Cardiac septum (tissue), 1 donor: ENCODE results near the gene TMEM117. TPM values are rescaled to one million over a fixed set of nuclear protein-coding genes. Genes with fewer than 3 reads are reported as not detected.

ENCODE experiments used
- DNase-seq: peaks from one replicate; pipeline ENCODE4 v3.0.0-alpha.2; 2020; ENCODE audit warnings: low spot score
- intact Hi-C: fragments of 100-400 bp; cut with DNase I; formaldehyde crosslinking; loops from one replicate; pipeline ENCODE4 v1.14.0; 2022
- total RNA-seq: library from RNA; stranded (reverse); fragmentation: NEBNext Ultra II Directional; extraction: Animal tissue kit (Norgen Biotek cat#: 25700); gene quantifications from one replicate; pipeline ENCODE4 v1.2.1, GENCODE V29; 2021
- donor health status: DM: no; HTN: no; CAD: no.

TMEM117 gene
- total RNA-seq, 1 donor from 2014 or later: 7.5 TPM

DNA sequence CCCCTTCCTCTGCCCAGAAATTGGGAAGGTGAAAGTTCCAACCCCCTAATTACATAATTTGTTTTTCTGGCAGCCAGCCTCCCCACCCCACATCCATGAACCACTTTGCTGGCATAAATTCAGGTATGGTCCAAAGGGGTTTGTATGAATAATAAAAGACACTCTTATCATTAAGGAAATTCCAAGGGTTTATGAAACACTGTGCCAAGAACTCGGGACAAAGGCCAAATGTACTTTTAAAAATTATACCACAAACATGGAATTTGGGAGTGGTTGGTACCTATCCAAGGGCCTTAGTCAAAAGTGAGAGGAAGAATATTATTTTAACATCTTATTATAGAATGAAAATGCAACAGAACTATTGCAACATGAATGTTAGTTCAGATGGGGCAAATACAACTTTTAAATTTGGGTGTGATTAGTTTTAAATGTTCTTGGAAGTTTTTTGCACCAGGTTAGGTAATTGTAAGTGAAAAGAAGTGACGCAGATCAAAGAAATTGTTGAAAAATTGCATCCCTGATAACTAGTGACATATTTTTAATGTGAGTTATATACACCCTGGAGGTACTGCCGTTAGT is 217.8 kb downstream of the TMEM117 start:
- intact Hi-C loops: no loop called here
- no peak for DNase-seq

DNA sequence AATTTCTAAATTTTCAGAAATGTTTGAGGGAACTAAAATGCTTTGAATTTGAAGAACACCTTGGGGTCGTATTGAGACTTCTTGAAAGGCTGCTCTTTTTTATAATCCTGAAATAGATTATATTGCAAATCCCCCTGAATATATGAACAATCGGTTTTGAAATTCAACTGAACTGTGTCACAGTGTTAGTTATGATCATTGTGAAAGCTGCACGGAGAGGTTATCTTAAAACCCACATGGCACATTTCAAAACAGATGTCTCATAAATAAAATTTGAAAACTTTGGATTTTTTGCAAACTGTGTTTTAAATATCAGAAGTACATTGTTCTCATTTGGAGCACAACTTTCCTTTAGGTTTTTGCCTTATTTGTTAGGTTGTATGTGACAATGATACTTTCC is 218.4 kb downstream of the TMEM117 start:
- no peak for DNase-seq
- intact Hi-C loops: no loop called here

DNA sequence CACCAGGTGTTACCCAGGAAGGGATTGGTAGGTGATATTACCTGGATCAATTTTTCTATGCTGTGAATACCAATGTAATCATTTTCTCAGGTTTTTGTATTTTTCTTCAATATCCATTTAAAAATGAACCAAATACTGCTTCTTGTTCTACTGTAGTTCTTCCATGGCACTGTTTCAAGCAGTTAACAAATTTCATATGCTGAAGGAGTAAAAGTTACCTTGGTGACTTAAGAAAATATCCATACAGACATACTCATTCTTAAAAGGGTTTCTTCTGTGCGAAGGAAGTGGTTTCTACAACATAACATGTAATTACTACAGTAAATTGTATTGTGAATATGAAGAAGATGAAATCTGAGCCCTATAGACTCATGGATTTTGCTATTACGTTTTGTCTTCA is 222.5 kb downstream of the TMEM117 start:
- intact Hi-C loops: no loop called here
- DNase-seq: no peak

DNA sequence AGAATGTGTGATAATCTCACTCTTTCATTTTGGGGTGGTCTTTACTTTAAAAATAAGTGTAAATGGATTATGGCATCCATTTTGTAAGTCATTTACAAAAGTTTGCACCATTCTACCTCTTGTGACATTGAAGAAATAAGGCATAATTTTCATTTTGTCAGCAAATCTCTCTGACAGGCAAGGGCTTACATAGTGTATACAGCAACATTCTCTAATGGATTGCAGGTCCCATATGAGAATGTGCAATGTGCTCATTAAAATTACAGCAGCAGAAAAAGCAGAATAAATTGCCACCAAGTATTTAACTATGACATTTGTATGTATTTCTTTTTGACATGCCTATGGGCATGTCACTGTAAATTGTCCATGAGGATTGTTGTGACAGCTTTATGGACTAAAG is 223.6 kb downstream of the TMEM117 start:
- intact Hi-C loops: no loop called here
- no peak for DNase-seq

DNA sequence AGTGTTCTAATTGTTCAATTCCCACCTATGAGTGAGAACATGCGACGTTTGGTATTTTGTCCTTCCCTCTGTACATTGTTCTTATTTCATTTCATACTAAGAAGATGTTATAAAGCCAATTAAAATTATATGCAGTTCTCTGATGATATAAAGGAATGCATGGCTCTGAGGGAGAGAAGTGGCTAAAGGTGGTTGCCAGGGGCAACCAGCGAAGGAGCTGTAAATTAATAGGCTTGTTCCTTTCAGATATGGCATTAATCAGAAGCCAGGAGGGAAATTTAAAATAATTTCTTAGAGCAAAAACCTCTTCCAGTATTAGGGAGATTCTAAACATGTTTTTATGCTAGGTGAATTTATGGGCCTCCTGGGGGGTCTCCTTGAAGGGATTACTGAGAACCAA is 227.8 kb downstream of the TMEM117 start:
- intact Hi-C loops: no loop called here
- no peak for DNase-seq

DNA sequence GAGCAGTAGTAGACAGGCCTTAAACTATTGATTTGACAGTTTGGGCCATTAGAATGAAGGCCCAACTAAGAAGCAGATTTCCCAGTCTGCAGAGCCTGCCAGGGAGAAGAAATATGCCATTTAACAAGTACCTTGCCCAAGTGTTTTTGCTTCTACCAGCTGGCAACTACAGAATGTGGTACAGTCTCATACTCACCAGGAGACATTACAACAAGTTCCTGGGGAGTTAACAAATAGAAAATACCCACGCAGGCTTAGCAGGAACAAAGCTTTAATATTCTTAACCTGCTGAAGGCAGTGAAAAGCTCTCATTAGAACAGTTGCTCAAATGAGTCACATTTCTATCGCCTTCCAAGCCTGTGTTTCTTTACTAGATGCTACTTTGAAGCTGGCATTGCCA is 241.0 kb downstream of the TMEM117 start:
- intact Hi-C loops: no loop called here
- DNase-seq: no peak

DNA sequence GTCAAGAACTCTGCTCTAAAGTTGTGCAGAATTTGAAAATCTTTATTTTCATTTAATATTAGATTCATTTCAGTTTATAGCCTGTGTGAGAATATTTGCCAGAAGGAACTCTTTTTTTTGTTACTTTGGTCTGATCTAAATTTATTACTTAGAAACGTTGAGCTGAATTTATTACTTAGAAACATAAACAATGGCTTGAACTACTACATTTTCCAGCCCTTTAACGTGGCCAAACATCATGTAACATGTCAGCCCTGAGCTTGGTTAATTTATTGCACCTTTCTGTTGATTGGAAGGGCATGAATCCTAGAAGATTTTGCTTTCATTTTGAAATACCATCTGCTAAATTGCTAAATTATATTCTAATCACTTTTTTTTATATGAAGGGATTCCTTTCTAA is 241.4 kb downstream of the TMEM117 start:
- intact Hi-C loops: no loop called here
- DNase-seq: no peak

DNA sequence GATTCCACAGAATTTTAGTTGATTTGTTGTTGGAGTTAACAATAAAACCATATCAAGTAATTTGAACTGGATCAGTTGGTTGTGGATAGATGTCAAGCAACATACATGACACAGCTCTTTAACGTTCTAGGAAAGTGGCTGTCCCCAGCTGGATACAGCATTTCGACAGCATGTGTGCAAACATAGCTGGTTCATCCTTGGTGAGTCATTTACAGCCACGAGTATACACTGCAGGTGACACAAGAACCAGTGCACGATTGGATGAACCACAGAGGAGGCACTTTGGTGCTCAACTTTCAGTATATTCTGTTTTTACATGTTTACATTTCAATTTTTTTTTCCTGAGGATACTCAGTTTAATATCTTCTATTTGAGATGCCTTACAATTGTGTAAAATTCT is 242.4 kb downstream of the TMEM117 start:
- intact Hi-C loops: no loop called here
- DNase-seq: no peak

DNA sequence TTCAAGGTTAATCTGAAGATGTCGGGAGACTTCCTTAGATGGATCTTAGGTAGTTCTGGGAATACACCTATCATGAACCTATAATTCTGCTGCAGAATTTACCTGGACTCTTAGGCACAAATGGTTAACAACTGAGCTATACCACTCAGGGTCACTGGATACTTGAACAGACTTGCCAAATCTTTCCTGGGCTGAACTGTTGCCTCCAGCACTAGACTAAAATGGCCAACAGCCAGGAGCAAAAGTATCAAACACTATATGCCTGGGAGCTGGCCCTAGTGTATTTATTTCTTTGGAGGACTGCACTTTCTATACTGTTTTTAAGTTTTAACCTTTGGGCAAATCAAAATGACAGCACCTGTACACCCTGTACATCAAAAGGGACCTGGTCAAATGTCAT is 252.8 kb downstream of the TMEM117 start:
- intact Hi-C loops: no loop called here
- DNase-seq: no peak

DNA sequence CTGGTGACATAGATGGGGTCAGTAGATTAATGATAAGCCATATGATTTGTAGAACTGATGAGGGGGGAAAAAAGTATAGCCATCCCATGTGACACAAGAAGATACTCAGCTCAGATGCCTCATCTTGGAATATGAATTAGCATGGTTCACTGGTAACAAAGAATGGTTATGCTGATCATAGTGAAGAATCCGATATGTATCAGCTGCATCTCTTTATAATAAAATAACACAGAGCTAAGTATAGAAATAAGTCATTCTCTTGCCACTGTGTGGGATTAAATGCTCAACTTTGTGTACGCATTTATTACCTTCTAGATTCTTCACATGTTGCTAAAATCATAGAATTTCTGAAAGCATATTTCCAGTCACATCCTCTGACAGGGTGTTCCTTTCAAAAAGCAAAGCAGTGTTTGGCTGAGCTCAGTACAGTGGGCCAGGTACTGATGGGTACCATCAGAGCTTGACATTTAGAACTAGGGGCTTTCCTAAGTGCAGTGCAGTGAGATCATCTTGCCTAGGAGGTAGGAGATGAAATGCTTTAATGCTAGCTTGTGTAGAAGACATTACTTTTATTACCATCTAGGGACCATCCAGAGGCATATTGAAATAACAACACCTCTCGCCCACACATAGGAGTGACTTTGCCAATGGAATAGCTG is 256.2 kb downstream of the TMEM117 start:
- DNase-seq: no peak
- intact Hi-C loops: no loop called here

DNA sequence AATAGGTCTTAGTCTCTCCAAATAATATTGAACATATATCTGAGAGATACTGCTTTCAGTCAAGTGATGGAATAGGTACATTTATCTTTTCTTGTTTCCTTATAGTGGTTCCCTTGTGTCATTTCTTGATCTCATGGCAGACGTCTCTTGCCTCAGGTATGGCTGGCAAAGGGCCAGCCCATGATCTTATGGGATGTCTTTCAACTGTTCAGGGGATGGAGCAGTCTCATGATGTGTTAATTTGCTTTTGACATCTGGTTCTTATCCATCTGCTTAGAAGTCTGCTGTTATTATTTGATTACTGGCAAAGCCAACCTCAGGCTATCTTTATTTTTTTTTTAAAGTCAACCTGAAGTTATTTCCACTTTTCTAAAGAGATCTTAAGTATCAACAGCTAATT is 262.9 kb downstream of the TMEM117 start:
- no peak for DNase-seq

DNA sequence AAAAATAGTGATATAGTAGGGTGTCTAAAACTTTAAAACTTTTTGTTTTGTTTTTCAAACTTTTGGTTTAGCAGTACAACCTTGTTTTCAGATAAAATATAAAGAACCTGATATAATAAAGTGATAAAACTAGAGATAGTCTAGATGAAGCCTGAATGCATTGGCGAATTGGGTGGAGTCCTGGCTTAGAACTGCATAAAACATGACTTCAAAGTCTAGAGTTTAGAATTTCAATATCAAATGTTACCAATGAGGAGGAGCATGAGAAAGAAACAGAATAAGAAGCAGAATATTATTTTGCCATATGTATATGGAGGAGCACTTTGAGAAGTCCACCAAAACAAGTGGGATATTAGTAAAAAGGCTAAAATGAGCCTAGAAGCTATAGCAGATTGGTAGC is 263.6 kb downstream of the TMEM117 start:
- intact Hi-C loops: no loop called here

More for the DNA sequence above, 262.9 kb downstream of the TMEM117 start:
- intact Hi-C loops: no loop called here

DNA sequence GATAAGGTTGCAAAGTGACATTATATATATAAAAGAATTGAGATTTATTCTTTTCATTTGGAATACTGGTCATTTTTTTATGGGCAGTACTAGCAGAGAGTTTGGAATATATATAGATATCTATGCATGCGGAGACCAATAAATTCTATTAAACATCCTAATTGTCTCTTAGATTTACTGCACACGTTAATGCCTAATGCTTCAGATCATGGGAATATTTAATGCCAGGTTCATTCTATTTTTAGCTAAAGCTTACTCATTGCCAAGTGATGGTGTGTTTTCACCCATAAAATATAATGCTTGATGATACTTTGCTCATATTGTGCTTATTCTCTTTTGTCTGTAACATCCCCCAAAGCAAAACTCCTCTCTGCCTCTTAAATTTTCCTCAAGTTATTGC is 264.4 kb downstream of the TMEM117 start:
- intact Hi-C loops: no loop called here

More for the DNA sequence above, 263.6 kb downstream of the TMEM117 start:
- DNase-seq: no peak

DNA sequence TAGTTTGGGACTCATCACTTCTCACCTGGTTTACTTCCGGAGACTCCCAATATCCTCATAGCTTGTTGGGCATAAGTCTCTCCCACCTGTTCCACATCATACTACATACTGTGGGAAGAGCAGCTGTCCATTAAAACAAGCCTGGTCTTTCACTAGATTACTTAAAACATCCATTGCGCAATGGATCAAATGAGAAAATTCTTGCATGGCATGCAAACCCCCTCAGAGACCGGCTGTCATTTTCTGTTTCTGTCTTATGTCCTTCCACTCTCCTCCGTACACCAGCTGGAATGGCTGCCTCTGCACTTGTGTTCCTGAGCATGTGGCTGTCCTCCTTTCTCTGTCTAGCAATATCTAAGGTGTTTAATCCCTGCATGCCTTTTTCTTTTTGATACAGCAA is 265.6 kb downstream of the TMEM117 start:
- DNase-seq: no peak

More for the DNA sequence above, 264.4 kb downstream of the TMEM117 start:
- no peak for DNase-seq

DNA sequence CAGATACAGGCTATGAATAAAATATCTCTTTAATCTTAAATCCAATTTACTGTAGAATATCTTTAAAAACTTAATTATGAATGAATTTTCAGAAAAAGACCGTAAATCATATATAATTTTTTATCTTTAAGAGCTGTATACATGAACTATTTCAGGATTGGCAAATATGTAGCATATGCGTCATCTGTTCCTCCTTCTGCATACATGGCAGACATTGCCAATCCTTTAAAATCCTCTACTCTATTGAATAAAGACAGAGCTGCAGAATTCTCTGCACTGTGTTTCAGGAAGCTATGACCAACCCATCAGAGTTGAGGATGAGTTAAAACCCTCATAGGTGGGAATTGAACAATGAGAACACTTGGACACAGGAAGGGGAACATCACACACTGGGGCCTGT is 279.0 kb downstream of the TMEM117 start:
- no peak for DNase-seq
- intact Hi-C loops: no loop called here

More for the DNA sequence above, 265.6 kb downstream of the TMEM117 start:
- intact Hi-C loops: no loop called here

DNA sequence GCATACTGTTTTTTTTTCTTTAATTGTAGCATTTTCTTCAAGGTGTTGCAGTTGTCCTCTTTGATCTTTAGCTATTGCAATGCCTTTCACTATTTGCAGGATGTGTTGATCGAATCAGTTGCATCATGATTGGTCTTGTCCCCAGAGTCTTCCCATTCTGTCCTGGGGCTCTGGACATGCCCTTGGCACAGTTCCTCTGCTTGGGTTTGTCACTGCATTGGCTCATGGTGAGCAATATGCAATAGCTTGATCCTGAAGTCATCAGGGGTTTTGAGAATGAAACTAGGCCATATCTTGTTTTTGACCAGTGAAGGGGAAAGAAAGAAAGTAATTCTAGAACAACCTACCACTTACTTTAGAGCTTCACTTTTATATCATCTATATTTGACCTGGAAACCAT is 281.5 kb downstream of the TMEM117 start:
- intact Hi-C loops: no loop called here
- DNase-seq: no peak

DNA sequence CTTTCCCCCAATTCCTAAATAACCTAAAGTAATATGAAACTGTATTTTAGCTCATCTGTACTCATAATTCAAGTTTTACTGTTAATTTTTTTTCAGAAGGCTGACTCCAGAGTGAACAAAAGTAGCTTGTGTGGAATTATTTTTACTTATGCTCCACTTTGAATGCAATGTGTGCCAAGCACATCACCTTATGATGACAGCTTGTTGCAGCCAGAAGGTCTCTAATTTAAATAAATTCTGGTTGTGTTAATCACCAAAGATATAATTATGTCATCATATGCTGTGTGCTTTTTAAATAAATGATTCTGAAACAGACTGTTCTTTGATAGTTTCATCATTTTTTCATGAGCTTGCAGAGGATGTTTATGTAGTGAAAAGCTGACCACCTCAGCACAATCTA is 283.1 kb downstream of the TMEM117 start:
- no peak for DNase-seq
- intact Hi-C loops: no loop called here

DNA sequence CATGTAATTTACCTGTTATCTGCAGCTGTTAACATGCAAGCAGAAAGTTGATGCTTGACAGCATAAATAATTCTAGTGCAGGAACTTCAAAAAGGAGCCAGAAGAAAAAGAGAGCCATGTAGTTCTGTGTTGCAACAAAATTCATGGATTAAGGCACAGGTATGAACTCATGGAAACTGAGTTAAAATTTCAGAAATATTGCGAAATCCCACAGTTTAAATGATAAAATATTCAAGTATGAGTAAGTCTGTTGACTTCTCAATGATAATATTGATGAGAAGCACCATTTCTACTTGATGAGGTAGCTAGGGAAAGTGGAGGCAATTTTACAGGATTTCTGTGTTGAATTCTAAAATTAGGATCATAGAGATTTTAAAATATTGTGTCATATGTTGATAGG is 290.9 kb downstream of the TMEM117 start:
- no peak for DNase-seq
- intact Hi-C loops: no loop called here

DNA sequence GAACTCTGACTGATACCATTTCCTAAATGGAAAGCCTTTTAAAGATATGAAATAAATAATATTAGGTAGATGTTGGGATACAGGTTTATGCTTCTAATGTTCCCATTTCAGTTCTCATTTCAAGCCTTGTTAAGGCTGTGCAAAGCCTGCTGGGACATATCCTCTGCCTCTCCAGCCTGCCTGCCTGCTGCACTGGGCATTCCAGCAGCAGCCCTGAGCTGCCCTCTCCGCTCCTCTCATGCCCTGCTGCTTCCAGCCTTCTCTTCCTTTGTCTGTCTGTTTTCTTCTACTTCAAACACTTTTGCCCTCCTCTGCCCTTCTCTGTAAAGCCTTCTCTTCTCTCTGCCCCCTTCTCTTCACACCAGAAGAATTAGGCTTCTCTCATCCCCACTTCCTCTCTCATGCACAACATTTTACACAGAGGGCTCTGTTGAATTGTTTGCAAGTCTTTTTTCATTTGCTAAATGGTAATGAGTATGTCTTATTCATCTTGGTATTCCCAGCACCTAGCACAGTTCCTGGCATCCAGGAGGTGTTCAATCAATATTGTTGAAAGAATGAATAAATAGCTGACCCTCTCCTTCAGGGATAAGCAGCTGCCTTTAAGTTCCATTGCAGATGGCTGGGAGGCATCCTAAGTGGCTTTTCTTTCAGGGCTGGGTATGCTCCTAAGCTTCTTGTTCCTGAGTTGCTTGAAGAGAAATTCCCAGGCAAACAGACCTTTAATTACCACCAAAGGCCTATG is 292.3 kb downstream of the TMEM117 start:
- intact Hi-C loops: no loop called here
- no peak for DNase-seq

DNA sequence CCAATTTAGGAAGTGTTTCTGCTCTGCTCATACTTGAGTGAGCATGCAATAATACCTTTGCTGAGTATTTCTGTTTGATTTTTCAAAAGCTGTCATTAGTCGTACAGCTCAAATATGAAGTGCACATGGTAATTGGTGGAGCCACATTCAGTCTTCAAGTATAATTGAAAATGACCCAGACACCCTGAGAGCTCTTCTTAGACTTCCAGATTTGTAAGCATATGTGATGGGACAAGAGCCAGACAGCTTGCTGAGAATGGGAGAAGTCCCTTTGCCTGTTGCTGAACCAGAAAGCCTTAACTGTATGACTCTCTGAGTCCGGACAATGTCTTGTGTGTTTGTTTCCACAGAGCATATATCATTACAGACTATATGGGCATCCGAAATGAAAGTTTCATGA is 307.3 kb downstream of the TMEM117 start:
- intact Hi-C loops: no loop called here
- no peak for DNase-seq

DNA sequence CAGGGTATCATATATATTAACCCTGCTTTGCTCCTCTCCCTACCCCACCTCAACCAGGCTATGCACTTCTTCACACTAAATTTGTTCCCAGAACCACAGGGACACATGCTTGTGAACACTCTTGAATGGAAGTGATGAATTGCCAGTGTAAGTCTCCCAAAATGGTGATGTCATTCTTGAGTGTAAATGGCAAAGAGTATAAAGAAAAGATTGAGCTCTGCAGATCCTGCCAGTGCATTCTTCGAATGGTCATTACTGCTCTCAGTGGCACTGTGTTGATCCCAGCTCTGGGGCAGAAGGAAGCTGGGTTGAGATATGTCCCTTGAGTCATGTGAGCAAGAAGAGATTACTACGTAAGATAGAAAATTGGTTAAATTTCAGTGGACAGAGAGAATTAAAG is 313.1 kb downstream of the TMEM117 start:
- DNase-seq: no peak
- intact Hi-C loops: no loop called here
